ENCODE measurements around the gene TM7SF3.

Gene TM7SF3

GRCh38 chr12:27014085-27014858 lies at the start of gene TM7SF3:
TM7SF3 (minus strand) TSS chr12:27014384; CDS start chr12:27014168, 216 bp downstream.
- TF ChIP-seq CTCF (IDR thresholded peaks at IDR 0.05; ENCODE audit: insufficient read depth, missing control alignments), result peak; percentile 71

GRCh38 chr12:27063250-27063851 lies 49.2 kb upstream of the TM7SF3 start:
- no peak for TF ChIP-seq CTCF (IDR thresholded peaks at IDR 0.05; ENCODE audit: insufficient read depth, missing control alignments)
- FAIRE-seq (no peak), DNase-seq (ENCODE audit: insufficient read length, low spot score) (no peak)

More at GRCh38 chr12:27014085-27014858, at the start of gene TM7SF3:
- peak; percentile 58 for DNase-seq (ENCODE audit: insufficient read length, low spot score)
- FAIRE-seq, result no peak

- FAIRE-seq, result no peak
- no peak for DNase-seq (ENCODE audit: insufficient read length, low spot score)
- no peak for TF ChIP-seq CTCF (IDR thresholded peaks at IDR 0.05; ENCODE audit: insufficient read depth, missing control alignments)
Observed at GRCh38 chr12:27061317-27061716, 47.1 kb upstream of the TM7SF3 start.

GRCh38 chr12:27060740-27061139 lies 46.6 kb upstream of the TM7SF3 start:
- TF ChIP-seq CTCF (IDR thresholded peaks at IDR 0.05; ENCODE audit: insufficient read depth, missing control alignments), result no peak
- DNase-seq (ENCODE audit: insufficient read length, low spot score) (no peak), FAIRE-seq (no peak)

GRCh38 chr12:27057543-27057942 lies 43.4 kb upstream of the TM7SF3 start:
- TF ChIP-seq CTCF (IDR thresholded peaks at IDR 0.05; ENCODE audit: insufficient read depth, missing control alignments), result no peak
- DNase-seq (ENCODE audit: insufficient read length, low spot score) (no peak), FAIRE-seq (no peak)

- no peak for TF ChIP-seq CTCF (IDR thresholded peaks at IDR 0.05; ENCODE audit: insufficient read depth, missing control alignments)
- FAIRE-seq, result no peak
- DNase-seq (ENCODE audit: insufficient read length, low spot score), result no peak
Observed at GRCh38 chr12:27055966-27056365, 41.8 kb upstream of the TM7SF3 start.

GRCh38 chr12:27052742-27053141 lies 38.6 kb upstream of the TM7SF3 start:
- TF ChIP-seq CTCF (IDR thresholded peaks at IDR 0.05; ENCODE audit: insufficient read depth, missing control alignments), result no peak
- no peak for FAIRE-seq
- DNase-seq (ENCODE audit: insufficient read length, low spot score), result no peak
